Ectodermal cell (in vitro differentiated cells): Measurements from ENCODE around the gene MYH11.

Source experiments
- H3K27ac ChIP-seq: 2 replicates; pipeline ENCODE4 v1.7.0; 2013; ENCODE audit warnings: mild to moderate bottlenecking, low read depth, low read length; ENCODE audit not compliant: insufficient read depth, poor library complexity, severe bottlenecking
- H3K27me3 ChIP-seq: 2 replicates; pipeline ENCODE4 v1.7.0; 2013; ENCODE audit warnings: mild to moderate bottlenecking, low read length; ENCODE audit not compliant: insufficient read depth, control insufficient read depth, poor library complexity, severe bottlenecking
- H3K36me3 ChIP-seq: one replicate; pipeline ENCODE4 v1.7.0; 2013; ENCODE audit warnings: low read length; ENCODE audit not compliant: control insufficient read depth, insufficient read depth
- H3K4me1 ChIP-seq: one replicate; pipeline ENCODE4 v1.7.0; 2013; ENCODE audit warnings: low read length; ENCODE audit not compliant: control insufficient read depth, insufficient read depth
- H3K4me3 ChIP-seq: 2 replicates; pipeline ENCODE4 v1.7.0; 2013; ENCODE audit warnings: low read depth, low read length, control low read depth; ENCODE audit not compliant: insufficient read depth
- H3K9me3 ChIP-seq: 2 replicates; pipeline ENCODE4 v1.7.0; 2013; ENCODE audit warnings: mild to moderate bottlenecking, low read length, moderate library complexity; ENCODE audit not compliant: control insufficient read depth
- WGBS, 2 experiments: methylation state at CpG; one replicate each; pipeline ENCODE4 v1.1.7; 2013; ENCODE audit warnings: missing lambda C conversion rate in 2 of 2; 5-methylcytosine and 5-hydroxymethylcytosine counted together

MYH11 gene

GRCh38 chr16:15764112-15764511, 92.7 kb downstream of the MYH11 start:
- H3K9me3 ChIP-seq: no peaks in the 10 kb centered on the region
- no peaks in the 10 kb centered on the region for H3K36me3 ChIP-seq
- H3K27ac ChIP-seq: no peak overlapping the region
- H3K27me3 ChIP-seq: no peaks in the 10 kb centered on the region
- no peak overlapping the region for H3K4me3 ChIP-seq
- H3K4me1 ChIP-seq: no peaks in the 10 kb centered on the region
- WGBS, 2 experiments: 80 to 84% methylated on average over 2 of the region's 2 CpGs

DNA sequence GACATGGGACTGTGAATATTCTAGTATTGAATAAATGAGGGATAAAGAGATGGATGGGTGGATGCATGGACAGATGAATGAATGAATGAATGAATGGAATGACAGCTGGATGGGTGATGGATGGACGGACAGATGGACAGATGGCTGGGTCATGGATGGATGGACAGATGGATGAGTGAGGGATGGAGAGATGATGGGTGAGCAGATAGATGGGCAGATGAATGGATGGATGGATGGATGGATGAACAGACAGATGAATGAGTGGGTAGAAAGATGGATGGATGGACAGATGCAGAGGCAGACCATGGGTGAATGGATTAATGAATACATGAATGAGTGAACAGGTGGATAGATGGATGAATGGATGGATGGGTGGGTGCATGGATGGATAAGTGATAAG, 96.7 kb downstream of the MYH11 start:
- WGBS, 2 experiments: 88% methylated on average over 1 of the region's 1 CpG
- H3K9me3 ChIP-seq: no peaks in the 10 kb centered on the region
- H3K4me3 ChIP-seq: no peak overlapping the region
- H3K4me1 ChIP-seq: no peaks in the 10 kb centered on the region
- no peaks in the 10 kb centered on the region for H3K27me3 ChIP-seq
- H3K36me3 ChIP-seq: no peaks in the 10 kb centered on the region
- no peak overlapping the region for H3K27ac ChIP-seq

DNA sequence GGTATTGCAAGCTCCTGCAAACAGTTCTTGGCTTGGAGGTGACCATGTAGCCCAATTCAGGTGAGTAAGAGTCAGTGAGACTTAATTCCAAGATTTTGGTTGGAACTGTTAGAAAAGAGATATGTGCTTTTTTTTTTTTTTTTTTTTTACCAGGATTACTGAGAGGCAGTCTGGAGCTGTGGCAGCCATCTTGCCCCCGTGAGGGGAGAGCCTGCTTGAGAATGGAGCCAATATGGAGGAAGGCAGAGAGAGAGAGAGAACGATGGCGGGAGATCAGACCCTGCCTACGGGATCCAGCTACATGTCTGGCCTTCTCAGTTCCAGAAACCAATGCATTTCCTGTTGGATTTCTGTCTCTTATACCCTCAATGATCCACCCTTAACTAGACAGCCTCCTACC, 97.8 kb downstream of the MYH11 start:
- Histone ChIP-seq H3K36me3 (no peaks in the 10 kb centered on the region), H3K4me1 (no peaks in the 10 kb centered on the region), H3K4me3 (no peak overlapping the region)

GRCh38 chr16:15757630-15758251, 99.1 kb downstream of the MYH11 start:
- Histone ChIP-seq H3K36me3 (no peaks in the 10 kb centered on the region), H3K4me3 (no peak overlapping the region), H3K27me3 (no peaks in the 10 kb centered on the region), H3K9me3 (no peaks in the 10 kb centered on the region), H3K4me1 (no peaks in the 10 kb centered on the region), H3K27ac (no peak overlapping the region)
- WGBS, 2 experiments: 94 to 96% methylated on average over 23 of the region's 23 CpGs

More for the DNA sequence above, 97.8 kb downstream of the MYH11 start:
- no peaks in the 10 kb centered on the region for H3K9me3 ChIP-seq
- WGBS, 2 experiments: 89 to 95% methylated on average over 4 of the region's 4 CpGs
- no peak overlapping the region for H3K27ac ChIP-seq
- no peaks in the 10 kb centered on the region for H3K27me3 ChIP-seq

DNA sequence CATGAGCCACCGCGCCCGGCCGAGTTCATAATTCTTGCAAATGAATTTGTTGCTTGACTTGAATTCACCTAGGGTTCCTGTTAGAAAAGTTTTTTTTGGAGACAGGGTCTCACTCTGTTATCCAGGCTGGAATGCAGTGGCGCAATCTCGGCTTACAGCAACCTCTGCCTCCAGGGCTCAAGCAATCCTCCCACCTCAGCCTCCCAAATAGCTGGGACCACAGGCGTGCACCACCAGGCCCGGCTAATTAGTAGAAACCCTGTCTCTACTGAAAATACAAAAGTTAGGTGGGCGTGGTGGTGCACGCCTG, 99.8 kb downstream of the MYH11 start:
- H3K27ac ChIP-seq: no peak overlapping the region
- WGBS, 2 experiments: 77 to 83% methylated on average over 10 of the region's 10 CpGs

GRCh38 chr16:15754821-15755534, 101.8 kb downstream of the MYH11 start:
- H3K4me1 ChIP-seq: no peaks in the 10 kb centered on the region
- H3K27me3 ChIP-seq: no peaks in the 10 kb centered on the region
- H3K36me3 ChIP-seq: no peaks in the 10 kb centered on the region
- WGBS, 2 experiments: 90 to 93% methylated on average over 8 of the region's 8 CpGs
- H3K4me3 ChIP-seq: no peak overlapping the region
- no peaks in the 10 kb centered on the region for H3K9me3 ChIP-seq
- H3K27ac ChIP-seq: no peak overlapping the region

More for the DNA sequence above, 99.8 kb downstream of the MYH11 start:
- Histone ChIP-seq H3K9me3 (no peaks in the 10 kb centered on the region), H3K27me3 (no peaks in the 10 kb centered on the region), H3K4me1 (no peaks in the 10 kb centered on the region), H3K36me3 (no peaks in the 10 kb centered on the region), H3K4me3 (no peak overlapping the region)

DNA sequence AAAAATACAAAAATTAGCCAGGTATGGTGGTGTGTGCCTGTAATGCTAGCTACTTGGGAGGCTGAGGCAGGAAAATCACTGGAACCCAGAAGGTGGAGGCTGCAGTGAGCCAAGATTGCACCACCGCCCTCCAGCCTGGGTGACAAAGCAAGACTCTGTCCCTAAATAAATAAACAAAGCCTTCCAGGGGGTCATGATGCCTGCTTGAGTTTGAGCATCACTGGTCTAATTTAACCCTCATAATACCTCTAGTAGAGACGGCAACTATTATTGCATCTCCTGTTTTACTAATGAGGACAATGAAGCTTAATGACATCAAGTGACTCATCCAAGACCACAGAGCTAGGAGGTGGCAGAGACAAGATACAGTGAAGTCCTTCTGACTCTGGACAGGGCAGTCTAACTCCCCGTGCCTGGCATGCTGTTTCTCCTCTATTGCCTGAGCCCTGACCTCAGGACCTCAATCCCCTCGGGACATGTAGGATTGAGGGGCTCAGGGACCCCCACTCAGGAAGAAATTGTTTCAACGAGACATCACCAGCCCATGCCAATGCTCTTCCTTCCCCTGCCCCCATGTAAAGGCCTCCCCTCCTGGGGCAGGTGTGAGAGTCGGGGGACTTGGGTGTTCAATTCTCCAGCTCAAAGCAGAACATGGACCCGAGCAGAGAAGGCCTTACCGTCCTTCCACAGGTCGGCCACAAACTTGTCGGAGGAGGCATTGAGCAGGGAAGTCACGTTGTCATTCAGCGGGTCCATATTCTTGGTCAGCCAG, 103.9 kb downstream of the MYH11 start:
- Histone ChIP-seq H3K4me3 (no peak overlapping the region), H3K27me3 (no peaks in the 10 kb centered on the region), H3K9me3 (no peaks in the 10 kb centered on the region), H3K27ac (no peak overlapping the region), H3K4me1 (no peaks in the 10 kb centered on the region), H3K36me3 (no peaks in the 10 kb centered on the region)
- WGBS, 2 experiments: 92% methylated on average over 12 of the region's 12 CpGs

GRCh38 chr16:15751940-15752339, 104.9 kb downstream of the MYH11 start:
- Histone ChIP-seq H3K27ac (no peak overlapping the region), H3K4me3 (no peak overlapping the region), H3K4me1 (no peaks in the 10 kb centered on the region), H3K36me3 (no peaks in the 10 kb centered on the region), H3K27me3 (no peaks in the 10 kb centered on the region), H3K9me3 (no peaks in the 10 kb centered on the region)
- 89 to 93% methylated on average over 7 of the region's 7 CpGs for WGBS, 2 experiments

- no peaks in the 10 kb centered on the region for H3K27me3 ChIP-seq
- 87 to 89% methylated on average over 18 of the region's 18 CpGs for WGBS, 2 experiments
These were observed 106.8 kb downstream of the MYH11 start for GRCh38 chr16:15749985-15750384.

GRCh38 chr16:15749371-15749770, 107.5 kb downstream of the MYH11 start:
- H3K4me1 ChIP-seq: no peaks in the 10 kb centered on the region
- no peaks in the 10 kb centered on the region for H3K9me3 ChIP-seq
- no peaks in the 10 kb centered on the region for H3K36me3 ChIP-seq
- 74 to 80% methylated on average over 2 of the region's 2 CpGs for WGBS, 2 experiments
- H3K27me3 ChIP-seq: no peaks in the 10 kb centered on the region
- H3K4me3 ChIP-seq: no peak overlapping the region
- H3K27ac ChIP-seq: no peak overlapping the region

More at GRCh38 chr16:15749985-15750384, 106.8 kb downstream of the MYH11 start:
- Histone ChIP-seq H3K9me3 (no peaks in the 10 kb centered on the region), H3K4me1 (no peaks in the 10 kb centered on the region), H3K27ac (no peak overlapping the region), H3K4me3 (no peak overlapping the region), H3K36me3 (no peaks in the 10 kb centered on the region)
